Stimulated activated CD4-positive, alpha-beta T cell treated with anti-CD3 and anti-CD28 coated beads, Interleukin-2, amount 100 ng/mL, for 4 hours (primary cell): ENCODE data around the gene GRPR.
"Not testable (repeated sequence)": the region's sequence is repeated elsewhere in the genome, so short reads cannot be mapped to it uniquely, and the experiment has no call there.

Experiments used
- DNase-seq: peaks from one replicate; pipeline ENCODE4 v3.0.0-alpha.2; 2020; ENCODE audit warnings: low read depth

GRPR gene

DNA sequence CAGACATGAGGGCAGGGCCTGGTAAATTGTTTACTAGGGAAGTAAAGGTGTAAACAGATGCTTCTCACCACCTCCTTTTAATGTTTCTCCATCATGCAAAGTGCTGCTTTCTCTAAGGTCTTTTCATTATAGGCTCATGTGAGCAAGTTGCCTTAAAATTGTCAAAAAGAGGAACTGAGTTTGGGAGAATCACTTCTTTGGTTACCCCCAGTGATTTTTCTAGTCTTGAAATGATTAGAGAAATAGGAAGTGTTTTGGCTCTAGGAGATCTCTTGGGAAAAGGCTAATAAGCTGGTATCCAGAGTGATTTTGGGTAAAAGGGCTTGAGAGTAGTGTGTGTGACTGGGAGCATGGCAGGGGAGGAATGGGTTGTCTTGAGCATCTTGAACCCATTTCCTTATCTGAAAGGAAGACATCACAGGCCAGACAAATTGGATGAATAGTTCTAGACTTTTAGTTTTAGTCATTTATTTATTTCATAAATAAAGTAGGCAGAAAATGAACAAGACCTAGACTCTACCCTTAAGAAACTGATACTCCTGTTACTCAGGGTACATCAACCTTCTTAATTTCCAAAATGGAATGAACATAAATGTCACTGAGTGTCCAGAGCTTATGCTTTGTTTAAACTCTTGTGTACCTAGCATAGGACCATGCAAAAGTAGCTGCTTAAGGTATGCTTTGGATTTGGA lies 14.2 kb downstream of the GRPR start:
- no peak for DNase-seq

- no peak for DNase-seq
Observed at GRCh38 chrX:16138108-16138427, 14.7 kb downstream of the GRPR start.

- no peak for DNase-seq
Observed at GRCh38 chrX:16140448-16140847, 17.1 kb downstream of the GRPR start.

GRCh38 chrX:16140983-16141382 lies 17.6 kb downstream of the GRPR start:
- DNase-seq: no peak

- DNase-seq: no peak
Observed at GRCh38 chrX:16141422-16142245, 18.3 kb downstream of the GRPR start.

GRCh38 chrX:16142246-16142558 lies 18.8 kb downstream of the GRPR start:
- DNase-seq: no peak

DNA sequence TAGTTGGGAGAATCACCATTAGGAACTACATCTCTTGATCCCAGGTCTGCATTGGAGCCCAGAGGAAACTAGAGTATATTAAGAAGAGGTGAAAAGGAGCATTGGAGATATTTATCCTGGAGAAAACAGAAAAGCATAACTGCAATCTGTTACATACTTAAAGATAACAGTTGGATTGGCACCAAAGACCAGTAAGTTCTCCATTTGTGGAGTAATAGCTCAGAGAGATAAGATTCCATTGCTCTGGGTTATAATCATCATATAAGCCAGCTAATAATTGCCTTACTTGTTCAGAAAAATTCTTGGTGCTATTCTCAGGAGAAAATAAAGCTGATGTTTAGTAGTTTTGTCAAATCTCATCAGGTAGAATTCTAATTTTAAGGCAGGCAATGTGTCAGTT lies 20.6 kb downstream of the GRPR start:
- no peak for DNase-seq

DNA sequence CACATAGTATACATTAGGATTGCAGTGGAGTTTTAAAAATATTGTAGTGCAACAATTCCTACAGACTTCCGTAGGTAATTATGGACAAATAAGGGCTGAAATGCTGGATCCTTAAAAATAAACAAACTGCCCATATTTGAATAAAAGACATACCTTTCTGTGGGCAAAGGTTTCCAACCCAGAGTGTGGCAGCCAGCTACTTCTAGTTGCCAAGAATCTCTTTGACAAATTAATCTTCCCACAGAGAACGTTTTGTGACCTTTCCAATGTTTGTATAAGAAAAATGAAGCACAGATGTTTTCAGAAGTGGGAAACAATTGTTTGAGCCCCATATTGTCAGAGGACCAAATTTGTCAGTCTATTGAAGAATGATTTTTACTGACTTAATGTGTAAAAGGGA lies 21.1 kb downstream of the GRPR start:
- no peak for DNase-seq

DNA sequence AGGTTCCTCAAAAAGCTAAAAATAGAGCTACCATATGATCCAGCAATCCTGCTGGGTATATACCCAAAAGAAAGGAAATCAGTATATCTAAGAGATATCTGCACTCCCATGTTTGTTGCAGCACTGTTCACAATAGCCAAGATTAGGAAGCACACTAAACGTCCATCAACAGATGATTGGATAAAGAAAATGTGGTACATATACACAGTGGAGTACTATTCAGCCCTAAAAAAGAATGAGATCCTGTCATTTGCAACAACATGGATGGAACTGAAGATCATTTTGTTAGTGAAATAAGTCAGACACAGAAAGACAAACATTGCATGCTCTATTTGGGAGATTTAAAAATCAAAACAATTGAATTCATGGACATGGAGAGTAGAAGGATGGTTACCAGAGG lies 21.7 kb downstream of the GRPR start:
- DNase-seq: not testable (repeated sequence)

- no peak for DNase-seq
Observed at GRCh38 chrX:16145656-16146055, 22.3 kb downstream of the GRPR start.

- no peak for DNase-seq
Observed at GRCh38 chrX:16148896-16149295, 25.5 kb downstream of the GRPR start.

GRCh38 chrX:16155581-16156096 lies 32.3 kb downstream of the GRPR start:
- no peak for DNase-seq

- DNase-seq: no peak
Observed at GRCh38 chrX:16156692-16157331, 33.4 kb downstream of the GRPR start.

- DNase-seq: no peak
Observed at GRCh38 chrX:16160729-16161128, 37.4 kb downstream of the GRPR start.

GRCh38 chrX:16161173-16161572 lies 37.8 kb downstream of the GRPR start:
- not testable (repeated sequence) for DNase-seq

GRCh38 chrX:16162391-16162790 lies 39.0 kb downstream of the GRPR start:
- no peak for DNase-seq

- DNase-seq: no peak
Observed at GRCh38 chrX:16164748-16165147, 41.4 kb downstream of the GRPR start.

GRCh38 chrX:16167181-16167580 lies 43.8 kb downstream of the GRPR start, which contains the start of gene MAGEB17:
TSS of gene MAGEB17 (plus strand) at chrX:16167481. CDS start at chrX:16170383, 2,902 bp downstream.
- no peak for DNase-seq

DNA sequence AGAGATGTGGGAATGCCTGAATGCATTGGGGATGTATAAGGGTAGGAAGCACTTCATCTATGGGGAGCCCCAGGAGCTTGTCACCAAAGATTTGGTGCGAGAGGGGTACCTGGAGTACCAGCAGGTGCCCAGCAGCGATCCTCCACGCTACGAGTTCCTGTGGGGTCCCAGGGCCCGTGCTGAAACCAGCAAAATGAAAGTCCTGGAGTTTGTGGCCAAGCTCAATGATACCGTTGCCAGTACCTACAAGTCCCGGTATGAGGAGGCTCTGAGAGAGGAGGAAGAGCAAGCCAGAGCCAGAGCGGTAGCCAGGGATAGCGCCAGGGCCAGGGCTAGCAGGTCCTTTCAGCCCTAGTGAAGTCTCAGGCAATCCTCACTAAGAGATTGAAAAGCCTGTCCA lies 47.7 kb downstream of the GRPR start:
- no peak for DNase-seq

DNA sequence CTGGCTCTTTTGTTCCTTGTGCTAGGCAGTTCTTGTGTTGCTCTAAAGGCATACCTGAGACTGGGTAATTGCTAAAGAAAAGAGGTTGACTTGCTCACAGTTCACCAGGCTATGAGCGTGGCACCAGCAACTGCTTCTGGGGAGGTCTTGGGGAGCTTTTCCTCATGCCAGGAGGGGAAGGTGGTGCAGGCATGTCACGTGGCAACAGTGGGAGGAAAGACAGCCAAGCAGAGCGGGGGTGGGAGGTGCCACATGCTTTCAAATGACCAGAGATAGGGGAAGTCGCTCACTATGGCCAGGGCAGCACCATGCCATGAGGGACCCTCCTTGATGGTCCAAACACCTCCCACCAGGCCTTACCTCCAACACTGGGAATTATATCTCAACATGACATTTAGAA lies 48.6 kb downstream of the GRPR start:
- DNase-seq: no peak

DNA sequence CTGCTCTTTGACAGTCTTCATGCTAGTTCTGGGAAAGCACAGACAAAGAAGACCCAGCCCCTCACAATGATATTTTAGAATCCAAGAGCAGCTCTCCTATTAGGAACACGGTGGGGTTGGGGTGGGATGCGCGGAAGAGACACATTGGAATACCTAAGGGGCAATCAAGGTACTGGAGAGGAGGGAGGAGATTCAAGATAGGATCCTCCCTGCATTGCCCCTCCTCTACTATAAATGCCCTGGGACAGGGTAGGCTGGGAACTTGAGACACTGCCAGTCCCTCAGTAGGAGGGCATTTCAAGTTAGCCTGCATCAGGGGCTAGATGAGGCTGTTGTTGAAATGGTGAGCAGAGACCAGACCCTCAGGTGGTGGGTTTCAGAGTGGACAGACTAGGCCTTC lies 49.0 kb downstream of the GRPR start:
- DNase-seq: no peak

DNA sequence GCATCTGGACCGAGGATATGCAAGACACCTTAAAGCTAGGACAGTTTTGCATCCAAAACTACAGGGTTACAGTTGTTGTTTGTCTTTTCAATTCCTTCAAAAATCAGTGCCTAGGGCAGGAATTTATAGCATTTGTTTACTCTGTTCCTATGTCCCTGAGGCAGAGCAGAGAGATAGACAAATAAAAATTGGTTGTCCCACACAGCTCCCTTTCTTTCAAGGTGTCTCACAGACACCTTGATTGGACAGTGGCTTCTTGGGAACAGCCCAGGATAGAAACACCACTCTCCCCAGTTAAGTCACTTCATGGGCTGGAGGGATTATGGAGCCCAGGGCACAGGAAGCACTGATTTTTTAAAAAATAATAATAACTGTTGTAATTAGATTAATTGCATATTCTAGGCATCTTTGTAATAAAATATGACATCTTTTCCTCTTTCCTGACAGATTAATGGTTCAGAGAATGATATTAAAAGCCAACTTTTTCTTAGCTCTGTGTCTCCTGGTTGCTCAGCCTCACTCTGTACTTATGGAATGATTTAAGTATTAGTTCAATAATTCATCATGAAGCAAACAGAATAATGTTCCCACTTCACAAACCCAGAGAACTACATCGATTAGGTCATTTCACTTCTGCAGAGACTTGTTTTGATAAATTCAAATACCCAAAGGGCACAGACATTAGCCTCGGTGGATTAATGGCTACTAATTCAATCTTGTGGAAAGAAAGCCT lies 52.1 kb downstream of the GRPR start:
- DNase-seq: no peak
